Activated gamma-delta T cell treated with Interleukin-2 at 50 U/mL for 16 hours (primary cell): Measurements from ENCODE around the gene INO80E.
"Not testable (repeated sequence)": the region's sequence is repeated elsewhere in the genome, so short reads cannot be mapped to it uniquely, and the experiment has no call there.

Experiments used
- DNase-seq: peaks from one replicate; pipeline ENCODE4 v3.0.0-alpha.2; 2020

The INO80E gene

DNA sequence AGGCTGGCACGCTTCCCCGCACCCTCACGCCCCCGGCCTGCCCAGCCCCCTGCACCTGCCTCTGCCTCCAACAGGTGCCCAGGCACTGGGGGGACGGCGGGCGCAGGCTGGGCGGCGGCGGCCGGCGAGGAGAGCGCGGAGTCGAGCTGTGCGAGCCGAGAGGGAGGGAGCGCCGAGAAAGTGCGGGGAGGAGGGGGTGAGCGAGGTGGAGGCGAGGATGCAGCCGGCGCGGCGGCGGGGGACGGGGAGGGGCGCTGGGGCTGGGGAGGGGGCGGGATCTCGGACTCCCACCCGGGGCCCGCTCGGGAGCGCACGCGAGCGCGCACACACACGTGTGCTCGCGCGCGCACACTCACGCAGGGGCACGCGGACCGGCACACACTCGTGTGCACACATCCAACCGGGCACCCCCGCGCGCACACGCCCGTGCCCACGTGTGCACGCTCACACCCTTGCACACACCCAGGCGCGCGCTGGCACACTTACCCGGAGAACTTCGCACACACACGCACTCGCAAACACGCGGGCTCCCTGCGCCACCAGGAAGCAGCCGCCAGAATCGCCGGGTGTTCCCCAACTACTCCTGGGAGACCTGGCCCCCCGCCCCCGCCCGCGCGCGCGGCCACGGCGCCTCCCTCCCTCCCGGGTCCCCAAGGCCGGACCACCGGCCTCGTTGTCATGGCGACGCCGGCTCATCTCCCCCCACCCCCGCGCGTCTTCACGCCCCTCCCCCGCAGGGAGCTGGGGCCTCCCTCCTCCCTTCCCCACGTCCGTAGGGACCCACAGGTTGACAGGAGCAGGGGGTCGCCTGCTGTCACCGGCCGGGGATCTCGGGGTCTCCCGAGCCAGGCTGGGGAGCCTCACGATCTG, 15.0 kb downstream of the INO80E start, which contains the start of gene DOC2A:
TSS of gene DOC2A (minus strand) at position 184 of the 870 bp plus-strand sequence. CDS start 805 bp downstream, outside the sequence.
- DNase-seq = no peak

DNA sequence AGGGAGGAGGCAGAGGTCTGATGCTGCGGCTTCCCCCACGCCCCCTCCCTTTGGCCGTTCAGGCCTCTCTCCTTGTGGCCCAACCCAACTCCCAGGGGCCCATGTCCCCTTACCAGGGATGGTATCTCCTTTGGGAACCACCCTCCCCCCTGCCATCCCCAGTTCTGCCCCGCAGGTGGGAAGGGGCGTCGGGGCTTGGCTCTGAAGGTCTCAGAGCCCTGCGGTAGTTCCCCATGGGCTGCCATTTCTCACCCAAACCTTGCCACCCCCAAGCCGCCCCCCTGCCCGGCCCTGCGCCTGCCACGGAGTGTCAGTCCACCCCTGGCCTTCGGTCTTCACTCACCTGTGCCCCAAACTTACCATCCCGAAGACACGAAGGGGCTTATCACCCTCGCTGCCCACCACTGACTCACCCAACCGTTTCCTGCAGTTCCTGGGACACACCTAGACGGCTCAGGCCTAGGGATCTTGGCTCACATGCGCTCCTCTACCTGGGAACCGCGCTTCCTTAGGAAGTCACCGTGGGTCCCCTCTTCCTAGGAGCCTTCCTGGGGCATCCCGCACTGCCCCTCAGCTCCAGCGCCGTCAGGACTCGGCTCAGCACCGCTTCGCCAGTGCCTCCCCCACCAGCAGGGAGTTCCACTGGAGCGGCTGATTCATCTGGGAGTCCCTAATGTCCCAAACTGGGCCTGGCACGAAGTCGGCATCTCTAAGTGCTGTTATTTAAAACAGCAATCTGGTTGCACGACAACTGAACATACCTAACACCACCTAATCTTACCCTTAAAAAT, 15.9 kb downstream of the INO80E start:
- no peak for DNase-seq

DNA sequence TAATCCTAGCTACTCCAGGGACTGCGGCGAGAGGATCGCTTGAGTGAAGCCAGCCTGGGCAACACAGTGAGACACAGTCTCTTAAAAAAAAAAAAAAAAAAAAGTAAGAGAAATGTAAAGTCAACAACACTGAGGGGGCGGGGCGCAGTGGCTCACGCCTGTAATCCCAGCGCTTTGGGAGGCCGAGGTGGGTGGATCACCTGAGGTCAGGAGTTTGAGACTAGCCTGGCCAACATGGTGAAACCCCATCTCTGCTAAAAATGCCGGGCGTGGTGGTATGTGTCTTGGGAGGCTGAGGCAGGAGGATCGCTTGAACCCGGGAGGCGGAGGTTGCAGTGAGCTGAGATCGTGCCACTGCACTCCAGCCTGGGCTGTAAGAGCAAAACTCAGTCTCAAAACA, 16.6 kb downstream of the INO80E start:
- not testable (repeated sequence) for DNase-seq

DNA sequence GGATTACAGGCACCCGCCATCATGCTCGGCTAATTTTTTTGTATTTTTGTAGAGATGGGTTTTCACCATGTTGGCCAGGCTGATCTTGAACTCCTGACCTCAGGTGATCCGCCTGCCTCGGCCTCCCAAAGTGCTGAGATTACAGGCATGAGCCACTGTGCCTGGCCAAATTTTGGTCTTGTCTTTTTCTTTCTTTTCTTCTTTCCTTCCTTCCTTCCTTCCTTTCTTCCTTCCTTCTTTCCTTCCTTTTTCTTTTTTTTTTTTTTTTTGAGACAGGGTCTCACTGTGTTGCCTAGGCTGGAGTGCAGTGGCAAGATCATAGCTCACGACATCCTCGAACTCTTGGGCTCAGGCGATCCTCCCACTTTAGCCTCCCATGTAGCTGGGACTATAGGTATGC, 19.4 kb downstream of the INO80E start:
- DNase-seq = not testable (repeated sequence)

DNA sequence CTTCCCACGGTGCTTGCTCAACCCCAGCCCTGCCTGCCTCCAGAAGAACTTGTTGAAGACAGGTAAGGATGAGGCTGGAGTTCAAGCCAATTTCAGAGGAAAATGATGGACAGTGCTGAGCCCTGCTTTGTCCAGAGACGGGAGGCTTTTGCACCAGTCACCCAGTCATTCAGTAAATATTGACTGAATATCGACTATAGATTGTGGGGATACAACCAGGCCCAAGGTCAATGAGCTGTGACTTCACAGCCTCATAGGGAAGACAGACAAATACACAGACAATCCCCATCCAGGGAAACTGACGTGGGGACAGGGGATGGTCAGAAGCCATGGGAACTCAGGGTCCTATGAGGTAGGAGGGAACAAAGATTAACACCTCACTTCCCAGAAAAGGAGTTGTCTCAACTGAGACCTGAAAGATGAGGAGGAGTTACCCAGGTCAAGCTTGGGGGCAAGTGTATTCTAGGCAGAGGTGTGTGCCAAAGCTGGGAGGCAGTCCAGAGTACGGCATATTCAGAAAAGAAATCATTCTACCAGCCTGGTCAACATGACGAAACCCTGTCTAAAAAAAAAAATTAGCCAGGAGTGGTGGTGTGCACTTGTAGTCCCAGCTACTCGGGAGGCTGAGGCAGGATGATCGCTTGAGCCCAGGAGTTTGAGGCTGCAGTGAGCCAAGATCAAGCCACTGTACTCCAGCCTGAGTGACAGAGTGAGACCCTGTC, 20.7 kb downstream of the INO80E start:
- DNase-seq = no peak

DNA sequence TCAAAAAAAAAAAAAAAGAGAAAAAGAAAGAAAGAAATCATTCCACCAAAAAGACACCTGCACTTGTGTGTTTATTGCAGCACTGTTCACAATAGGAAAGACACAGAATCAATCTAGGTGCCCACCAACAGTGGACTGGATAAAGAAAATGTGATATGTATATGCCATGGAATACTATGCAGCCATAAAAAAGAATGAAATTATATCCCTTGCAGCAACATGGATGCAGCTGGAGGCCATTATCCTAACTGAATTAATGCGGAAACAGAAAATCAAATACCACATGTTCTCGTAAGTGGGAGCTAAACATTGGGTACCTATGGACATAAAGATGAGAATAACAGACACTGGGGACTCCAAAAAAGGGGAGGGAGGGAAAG, 21.2 kb downstream of the INO80E start:
- no peak for DNase-seq

DNA sequence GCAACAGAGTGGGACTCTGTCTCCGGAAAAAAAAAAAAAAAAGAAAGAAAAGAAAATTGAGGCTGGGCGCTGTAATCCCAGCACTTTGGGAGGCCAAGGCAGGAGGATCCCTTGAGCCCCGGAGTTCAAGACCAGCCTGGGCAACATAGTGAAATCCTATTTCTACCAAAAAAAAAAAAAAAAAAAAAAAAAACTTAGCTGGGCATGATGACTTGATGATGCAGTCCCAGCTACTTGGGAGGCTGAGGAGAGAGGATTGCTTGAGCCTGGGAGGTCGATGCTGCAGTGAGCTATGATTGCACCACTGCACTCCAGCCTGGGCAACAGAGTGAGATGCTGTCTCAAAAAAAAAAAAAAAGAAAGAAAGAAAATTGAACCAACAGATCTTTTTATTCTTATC, 21.9 kb downstream of the INO80E start:
- not testable (repeated sequence) for DNase-seq

DNA sequence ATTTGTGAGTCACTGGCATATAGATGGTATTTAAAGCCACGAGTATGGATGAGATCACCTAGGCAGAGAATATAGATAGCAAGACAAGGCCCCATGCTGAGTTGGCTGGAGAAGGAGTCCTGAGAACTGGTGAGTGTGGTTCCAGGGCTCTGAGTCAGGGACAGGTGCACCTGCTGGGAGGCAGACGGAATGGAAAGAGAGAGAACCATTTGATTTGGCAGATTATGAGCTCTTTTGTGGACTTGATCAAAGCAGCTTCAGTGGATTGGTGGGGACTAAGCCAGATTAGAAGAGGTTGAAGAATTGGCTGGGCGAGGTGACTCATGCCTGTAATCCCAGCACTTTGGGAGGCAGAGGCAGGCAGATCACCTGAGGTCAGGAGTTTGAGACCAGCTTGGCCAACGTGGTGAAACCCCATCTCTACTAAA, 22.7 kb downstream of the INO80E start:
- DNase-seq = no peak

DNA sequence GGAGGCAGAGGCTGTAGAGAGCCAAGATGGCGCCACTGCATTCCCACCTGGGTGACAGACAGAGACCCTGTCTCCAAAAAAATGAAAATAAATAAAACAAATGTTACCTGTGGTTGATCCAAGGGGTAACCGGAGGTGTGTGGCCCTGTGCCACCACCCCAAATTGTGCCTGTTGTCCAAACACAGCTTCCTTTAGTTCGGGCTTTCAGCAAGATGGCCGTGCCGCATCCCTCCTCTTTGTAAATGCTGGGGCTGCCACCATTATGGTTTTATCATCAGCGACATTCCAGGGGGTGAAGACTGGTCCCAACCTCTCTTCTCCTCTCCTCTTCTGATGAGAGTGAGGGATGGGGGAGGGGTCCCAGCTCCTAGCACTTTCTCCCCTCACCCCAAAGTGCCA, 26.8 kb downstream of the INO80E start, which contains the start of gene C16orf92:
TSS of gene C16orf92 (plus strand) at position 312 of the 400 bp plus-strand sequence. CDS start 143 bp downstream, outside the sequence.
- no peak for DNase-seq

DNA sequence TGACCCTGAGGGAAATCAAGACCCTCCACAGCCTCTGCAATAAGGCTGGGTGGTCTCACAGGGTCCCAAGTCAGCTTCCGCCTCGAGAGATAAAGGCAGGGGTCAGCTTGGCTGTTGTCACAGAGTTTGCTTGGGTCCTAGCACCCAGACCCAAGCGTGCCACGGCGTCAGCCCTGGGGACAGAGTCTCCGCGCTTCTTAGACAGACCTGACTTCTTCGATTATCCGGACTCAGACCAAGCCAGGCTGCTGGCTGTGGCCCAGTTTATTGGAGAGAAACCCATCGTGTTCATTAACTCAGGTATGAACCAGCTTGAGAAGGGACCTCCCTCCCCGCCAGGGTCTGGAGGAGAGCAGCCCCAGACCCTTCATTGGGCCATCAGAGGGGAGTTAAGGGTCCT, 27.5 kb downstream of the INO80E start:
- no peak for DNase-seq

DNA sequence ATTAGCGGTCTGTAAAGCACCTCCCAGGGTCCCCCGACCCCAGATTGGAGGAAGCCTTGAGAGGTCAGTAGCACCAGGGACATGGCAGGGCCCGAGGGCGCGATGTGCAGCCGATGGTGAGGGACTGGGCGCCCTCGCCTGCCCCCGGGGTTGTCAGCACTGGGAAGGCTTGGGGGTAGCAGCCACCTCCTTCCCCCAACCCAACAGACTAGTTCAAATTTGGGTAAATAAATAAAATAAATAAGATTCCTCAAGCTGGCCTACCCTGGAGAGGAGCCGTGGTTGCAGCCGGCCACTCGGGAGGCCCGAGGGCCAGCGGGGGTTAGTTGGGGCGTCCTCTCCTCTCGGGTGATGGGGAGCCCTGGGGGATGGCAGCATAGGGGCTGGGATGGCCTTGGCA, 28.4 kb downstream of the INO80E start:
- DNase-seq = no peak

DNA sequence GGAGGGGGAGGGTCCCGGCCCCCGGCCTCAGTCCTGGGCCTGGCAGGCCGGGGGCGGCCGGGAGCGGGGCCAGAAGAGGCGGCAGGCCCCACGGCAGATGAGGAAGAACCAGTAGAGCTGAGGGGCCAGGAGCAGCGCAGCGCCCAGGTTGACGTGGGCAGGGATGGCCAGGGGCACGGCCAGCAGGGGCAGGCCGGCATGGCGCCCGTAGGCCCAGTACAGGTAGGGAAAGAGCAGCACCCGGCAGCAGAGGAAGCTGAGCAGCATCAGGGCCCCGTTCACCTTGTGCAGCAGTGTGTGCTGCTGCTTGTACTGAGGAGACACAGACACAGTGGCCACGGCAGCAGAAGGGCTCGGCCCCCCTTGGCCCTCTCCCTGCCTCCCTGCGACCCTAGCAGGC, 29.1 kb downstream of the INO80E start:
- no peak for DNase-seq

DNA sequence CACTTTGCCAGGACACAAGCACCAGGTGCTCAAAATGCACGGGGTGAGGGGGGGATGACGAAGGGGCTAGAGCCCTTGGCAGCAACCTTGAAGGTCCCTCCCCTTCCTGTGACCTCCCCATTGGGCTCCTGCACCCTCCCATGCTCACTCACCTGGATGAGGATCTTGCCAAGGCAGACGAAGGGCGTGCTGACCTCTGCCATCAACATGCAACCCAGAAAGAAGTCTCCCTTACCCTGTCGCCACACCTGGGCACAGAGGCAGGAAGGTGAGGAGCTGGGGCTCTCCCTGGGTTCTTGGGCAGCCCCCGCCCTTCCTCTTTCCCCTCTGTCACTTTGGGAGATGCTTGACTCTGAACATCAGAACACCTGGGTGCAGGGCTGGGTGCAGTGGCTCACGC, 29.5 kb downstream of the INO80E start:
- DNase-seq = no peak

DNA sequence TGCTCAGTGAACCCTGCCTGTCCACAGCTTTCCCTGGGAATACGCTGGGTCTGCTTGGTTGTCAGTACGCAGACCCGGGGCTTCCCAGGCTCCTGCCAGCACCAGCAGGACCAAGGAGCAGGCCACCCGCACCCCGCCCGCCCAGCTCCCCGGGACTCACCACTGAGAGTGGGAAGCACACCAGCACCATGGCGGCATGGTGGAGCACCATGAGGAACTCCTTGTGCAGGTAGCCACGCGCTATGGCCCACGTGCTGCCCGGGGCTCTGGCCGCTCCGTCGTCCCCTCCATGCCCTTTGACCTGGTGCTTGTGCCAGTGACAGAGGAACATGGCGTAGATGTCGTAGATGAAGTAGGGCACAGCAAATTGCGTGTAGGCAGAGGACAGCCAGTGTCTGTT, 30.4 kb downstream of the INO80E start:
- DNase-seq = no peak

DNA sequence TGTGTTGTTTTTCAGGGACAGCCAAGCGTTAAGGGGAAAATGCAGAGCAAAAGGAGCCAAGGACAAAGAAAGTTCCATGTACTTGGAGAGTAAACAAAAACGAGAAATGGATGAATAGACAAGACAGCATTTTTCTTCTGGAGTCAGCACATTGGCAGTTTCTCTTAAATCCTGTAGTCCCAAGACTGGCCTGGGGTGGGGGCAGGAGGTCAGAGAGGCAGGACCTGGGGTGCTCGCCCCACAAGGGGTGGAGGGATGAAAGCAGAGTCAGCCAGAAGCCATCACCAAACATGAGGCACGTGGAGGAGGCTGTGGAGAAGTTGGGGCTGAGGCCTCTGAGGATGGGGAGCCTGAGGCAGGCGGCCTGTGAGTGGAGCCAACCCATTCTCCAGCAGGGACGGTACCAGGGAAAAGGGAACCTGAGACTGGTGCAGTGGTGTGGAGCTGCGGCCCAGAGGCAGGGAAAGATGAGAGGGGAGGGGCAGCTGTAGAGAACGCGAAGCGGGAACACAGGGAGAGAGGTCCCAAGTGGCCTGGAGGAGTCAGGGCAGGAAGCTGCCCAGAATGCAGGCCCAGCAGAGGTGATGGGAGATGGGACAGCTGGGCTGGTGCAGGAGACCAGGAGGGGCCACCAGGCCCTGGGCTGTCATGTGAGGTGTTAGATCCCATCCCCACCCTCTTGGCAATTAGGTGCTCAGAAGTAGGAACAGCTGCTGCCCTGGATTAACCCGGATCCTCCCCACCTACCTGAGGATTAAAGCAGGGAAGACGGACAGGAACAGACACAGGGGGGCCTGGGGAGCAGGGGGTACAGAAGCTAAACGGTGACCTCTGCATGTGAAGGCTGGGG, 31.8 kb downstream of the INO80E start:
- DNase-seq = no peak

DNA sequence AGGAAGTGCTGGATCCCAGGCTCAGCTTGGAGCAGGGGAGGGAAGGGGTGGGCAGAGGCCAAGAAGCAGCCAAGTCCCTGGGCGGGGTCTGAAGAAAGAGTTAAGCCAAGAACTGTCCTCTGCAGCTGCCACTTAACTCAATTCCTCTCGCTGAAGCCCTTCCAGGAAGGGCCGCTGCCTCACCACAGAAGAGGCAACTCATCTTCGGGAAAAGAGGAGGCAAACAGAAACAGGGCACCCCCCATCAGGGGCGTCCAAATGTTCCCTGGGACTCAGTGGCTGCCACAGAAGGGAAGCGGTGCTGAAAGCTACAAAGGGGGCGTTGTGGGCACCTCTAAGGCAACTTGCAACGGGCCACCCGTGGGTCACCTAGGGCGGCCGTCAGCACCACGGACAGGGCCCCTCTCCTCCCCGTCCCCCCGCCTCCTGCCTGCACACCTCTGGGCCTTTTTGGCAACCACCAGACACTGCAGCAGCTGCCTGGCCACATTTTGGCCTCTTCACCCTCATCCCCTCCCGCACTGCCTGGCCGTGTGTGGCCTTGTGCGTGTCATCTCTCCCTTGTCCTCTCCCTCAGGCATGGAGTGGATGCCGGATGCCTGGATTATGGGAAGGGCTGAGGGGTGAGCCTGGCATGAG, 32.5 kb downstream of the INO80E start:
- DNase-seq = no peak

DNA sequence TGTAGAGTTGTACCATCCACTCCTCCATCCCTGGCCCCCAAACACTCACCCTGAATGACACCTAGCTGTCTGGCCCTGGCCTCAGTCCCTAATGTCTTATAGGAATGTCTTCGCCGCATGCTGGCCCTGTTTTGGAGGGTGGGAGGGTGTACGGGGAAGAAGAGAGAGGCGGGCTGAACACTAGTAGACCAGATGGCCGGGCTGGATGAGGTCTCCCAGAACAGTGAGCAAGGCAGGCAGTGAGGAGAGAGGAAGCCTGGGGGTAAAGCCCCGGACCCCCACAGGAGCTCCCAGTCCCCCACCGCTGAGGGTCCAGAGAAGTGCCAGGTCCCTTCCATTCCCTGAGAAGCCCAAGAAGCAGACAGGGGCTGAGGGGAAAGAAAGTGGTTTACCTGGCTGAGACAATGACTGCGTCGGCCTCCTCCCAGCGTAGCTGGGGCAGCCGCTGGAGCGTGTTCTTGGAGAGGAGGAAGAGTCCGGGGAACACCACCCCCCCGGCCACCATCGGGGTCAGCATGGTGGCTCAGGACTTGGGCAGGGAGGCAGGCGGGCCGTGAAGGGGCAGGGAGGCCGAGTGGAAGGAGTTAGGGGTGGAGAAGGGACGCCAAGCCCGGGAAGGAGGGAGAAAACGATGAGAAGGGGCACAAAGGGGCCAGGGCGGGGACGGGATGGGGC, 34.1 kb downstream of the INO80E start:
- no peak for DNase-seq

DNA sequence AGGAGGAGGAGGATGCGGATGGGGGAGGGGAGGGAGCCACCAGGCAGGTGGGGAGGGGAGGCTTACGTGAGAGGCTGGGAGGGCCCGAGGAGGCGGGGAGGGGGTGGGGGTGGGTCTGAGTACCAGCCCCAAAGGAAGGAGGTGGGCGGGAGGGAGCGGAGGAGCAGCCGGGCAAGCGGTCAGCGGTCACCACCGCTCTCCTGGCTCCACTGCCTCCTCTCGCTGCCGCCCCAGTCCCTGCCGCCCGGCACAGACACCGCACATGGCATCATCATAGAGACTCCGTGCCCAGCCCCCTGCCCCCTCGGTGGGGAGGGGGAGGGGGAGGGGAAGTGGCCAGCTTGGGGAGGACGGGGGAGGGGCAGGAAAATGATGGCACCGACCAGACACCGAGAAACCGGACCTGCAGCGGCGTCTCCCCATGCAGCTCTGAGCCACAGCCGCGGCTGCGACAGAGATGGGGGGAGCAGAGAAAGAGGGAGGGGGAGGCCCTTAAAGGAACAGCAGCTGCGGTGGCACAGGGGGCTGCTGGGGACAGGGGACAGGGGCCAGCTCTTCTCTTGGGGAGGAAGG, 34.9 kb downstream of the INO80E start, which contains the start of gene TLCD3B:
TSS of gene TLCD3B (minus strand) at position 431 of the 573 bp plus-strand sequence. CDS start 744 bp downstream, outside the sequence.
- no peak for DNase-seq

DNA sequence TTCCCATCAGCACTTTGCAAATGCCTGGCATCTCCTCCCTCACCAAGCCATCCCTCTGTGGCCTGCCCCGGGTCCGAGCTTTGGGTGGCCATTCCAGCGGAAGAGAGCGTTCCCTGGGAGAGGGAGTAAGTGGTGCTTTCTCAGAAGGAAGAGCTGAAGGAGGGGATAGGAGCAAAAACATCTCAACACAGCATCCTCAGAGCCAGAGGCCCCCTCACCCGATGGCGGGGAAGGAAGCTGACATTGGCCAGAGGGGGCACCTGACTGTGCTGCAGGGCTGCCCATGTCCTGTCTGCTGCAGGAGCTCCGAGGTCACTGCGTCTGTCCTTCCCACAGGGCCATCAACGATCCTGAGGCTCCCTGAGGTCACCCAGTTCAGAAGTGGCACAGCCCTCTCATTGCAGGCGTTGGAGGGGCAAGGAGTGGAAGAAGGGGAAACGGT, 35.5 kb downstream of the INO80E start:
- no peak for DNase-seq

DNA sequence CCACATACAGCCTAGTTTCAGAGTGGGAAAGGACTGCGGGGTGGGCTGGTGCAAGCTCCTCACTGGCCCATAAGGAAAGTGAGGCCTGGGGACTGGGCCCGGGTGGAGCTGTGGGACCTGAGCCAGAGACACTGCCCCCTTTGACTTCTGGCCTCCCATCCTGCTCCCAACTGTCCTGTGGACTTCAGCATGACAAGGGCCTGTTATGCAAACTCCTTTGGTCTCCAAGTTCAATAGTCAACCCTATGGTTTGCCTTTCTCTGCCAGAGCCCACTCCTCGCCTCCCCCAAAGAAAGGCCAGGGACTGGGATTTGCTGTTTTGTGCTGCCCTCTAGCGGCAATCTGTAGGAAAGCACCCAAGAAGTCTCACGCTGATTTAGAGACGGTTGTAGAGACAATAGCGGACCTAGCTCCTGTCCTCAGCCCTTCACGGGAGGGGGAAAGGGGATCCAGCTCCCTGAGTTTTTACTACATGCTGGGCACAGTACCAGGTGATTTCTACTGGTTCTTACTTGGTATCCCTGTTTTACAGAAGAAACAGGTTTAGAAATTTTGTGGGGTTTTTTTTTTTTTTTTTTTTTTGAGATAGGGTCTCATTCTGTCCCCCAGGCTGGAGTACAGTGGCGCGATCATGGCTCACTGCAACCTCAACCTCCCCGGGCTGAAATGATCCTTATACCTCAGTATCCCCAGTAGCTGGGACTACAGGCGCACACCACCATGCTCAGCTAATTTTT, 36.2 kb downstream of the INO80E start:
- DNase-seq = peak; percentile 52
